CD14-positive monocyte (primary cell): ENCODE measurements around the gene PKIB. TPM values are rescaled to one million over a fixed set of nuclear protein-coding genes. Genes with fewer than 3 reads are reported as not detected.

Experiments used
- DNase-seq, 3 donors: peaks; one replicate each; pipeline ENCODE4 v3.0.0-alpha.2; 2011 to 2022
- H2AFZ ChIP-seq: 2 replicates; pipeline ENCODE4 v1.6.0; 2012; ENCODE audit warnings: mild to moderate bottlenecking, low read depth, low read length, inconsistent platforms; ENCODE audit not compliant: insufficient read depth, poor library complexity, severe bottlenecking
- H3K27ac ChIP-seq, 2 donors: 1 replicate in 1 of 2; 2 replicates in 1 of 2; pipeline ENCODE4 v1.5.1; 2012 to 2013; ENCODE audit warnings: low read length in 2 of 2, control low read depth in 1 of 2, inconsistent platforms in 1 of 2, low read depth in 1 of 2, mild to moderate bottlenecking in 1 of 2
- H3K27me3 ChIP-seq, 2 donors: one replicate each; pipeline versions ENCODE4 v1.6.0 to v1.6.1; 2011 to 2013; ENCODE audit warnings: low read length in 2 of 2; ENCODE audit not compliant: control insufficient read depth in 2 of 2, insufficient read depth in 2 of 2
- H3K36me3 ChIP-seq, 2 donors: replicated peaks in 1 of 2; 1 replicate in 1 of 2; 2 replicates in 1 of 2; pipeline versions ENCODE4 v1.5.1 to v1.6.1; 2012 to 2013; ENCODE audit warnings: low read length in 2 of 2, control low read depth in 1 of 2, inconsistent platforms in 1 of 2, mild to moderate bottlenecking in 1 of 2; ENCODE audit not compliant: insufficient read depth in 2 of 2, control insufficient read depth in 1 of 2
- H3K4me1 ChIP-seq, 2 donors: 1 replicate in 1 of 2; 2 replicates in 1 of 2; pipeline versions ENCODE4 v1.5.1 to v1.6.1; 2012 to 2013; ENCODE audit warnings: low read length in 2 of 2, control low read depth in 1 of 2, inconsistent platforms in 1 of 2, mild to moderate bottlenecking in 1 of 2, moderate library complexity in 1 of 2; ENCODE audit not compliant: insufficient read depth in 2 of 2, control insufficient read depth in 1 of 2
- H3K4me2 ChIP-seq: replicated peaks from 2 replicates; pipeline ENCODE3; 2012; ENCODE audit warnings: low read length, moderate library complexity, mild to moderate bottlenecking; ENCODE audit not compliant: poor library complexity, severe bottlenecking; ENCODE audit errors: extremely low read depth
- H3K4me3 ChIP-seq, 3 experiments: fragments of 200-600 bp in 1 of 3; sonication (generic) in 1 of 3; replicated peaks in 1 of 3; 1 replicate in 2 of 3; 2 replicates in 1 of 3; pipeline ENCODE4 v1.5.1; 2011 to 2013; ENCODE audit warnings: low read length in 3 of 3, mild to moderate bottlenecking in 3 of 3, control low read depth in 2 of 3, low read depth in 2 of 3, inconsistent platforms in 1 of 3, moderate library complexity in 1 of 3
- H3K79me2 ChIP-seq: 2 replicates; pipeline ENCODE4 v1.6.0; 2012; ENCODE audit warnings: mild to moderate bottlenecking, control low read depth, inconsistent platforms, low read length, moderate library complexity; ENCODE audit not compliant: insufficient read depth
- H3K9ac ChIP-seq: 2 replicates; pipeline ENCODE4 v1.6.0; 2017; ENCODE audit warnings: low read length, mild to moderate bottlenecking; ENCODE audit not compliant: insufficient read depth, poor library complexity, severe bottlenecking
- H3K9me3 ChIP-seq, 2 donors: replicated peaks in 1 of 2; 1 replicate in 1 of 2; 2 replicates in 1 of 2; pipeline versions ENCODE4 v1.5.1 to v1.6.1; 2012 to 2013; ENCODE audit warnings: low read length in 2 of 2, control low read depth in 1 of 2; ENCODE audit not compliant: control insufficient read depth in 1 of 2, insufficient read depth in 1 of 2
- H4K20me1 ChIP-seq: 2 replicates; pipeline ENCODE4 v1.6.0; 2012; ENCODE audit warnings: mild to moderate bottlenecking, low read length, control low read depth, moderate library complexity; ENCODE audit not compliant: insufficient read depth
- H3K27ac Mint-ChIP-seq, 7 donors: one replicate each; pipeline ENCODE4 v1.8.0; 2020; ENCODE audit warnings: mild to moderate bottlenecking in 7 of 7, mixed read lengths in 7 of 7, moderate library complexity in 6 of 7, inconsistent platforms in 2 of 7
- H3K27me3 Mint-ChIP-seq, 3 donors: one replicate each; pipeline ENCODE4 v1.8.0; 2021 to 2022; ENCODE audit warnings: low read depth in 3 of 3, mild to moderate bottlenecking in 3 of 3, mixed read lengths in 3 of 3, moderate library complexity in 3 of 3, inconsistent platforms in 1 of 3
- H3K36me3 Mint-ChIP-seq, 2 donors: one replicate each; pipeline ENCODE4 v1.8.0; 2020; ENCODE audit warnings: mixed read lengths in 2 of 2, inconsistent platforms in 1 of 2, mild to moderate bottlenecking in 1 of 2
- H3K4me1 Mint-ChIP-seq: one replicate; pipeline ENCODE4 v1.8.0; 2020; ENCODE audit warnings: mild to moderate bottlenecking, mixed read lengths
- H3K4me3 Mint-ChIP-seq, 2 donors: one replicate each; pipeline ENCODE4 v1.8.0; 2020; ENCODE audit warnings: mild to moderate bottlenecking in 2 of 2, mixed read lengths in 2 of 2, moderate library complexity in 1 of 2
- H3K9me3 Mint-ChIP-seq, 7 donors: one replicate each; pipeline ENCODE4 v1.8.0; 2020 to 2022; ENCODE audit warnings: mixed read lengths in 7 of 7, mild to moderate bottlenecking in 6 of 7, moderate library complexity in 6 of 7, inconsistent platforms in 2 of 7
- CTCF ChIP-seq: fragments of 200-600 bp; IDR thresholded peaks from one replicate; pipeline ENCODE4 v1.8.0; 2022; ENCODE audit warnings: antibody characterized with exemption, mild to moderate bottlenecking
- WGBS: methylation state at CpG from one replicate; pipeline ENCODE4 v1.1.5; 2013; ENCODE audit warnings: missing lambda C conversion rate; ENCODE audit not compliant: insufficient coverage; 5-methylcytosine and 5-hydroxymethylcytosine counted together
- intact Hi-C, 2 donors: fragments of 100-400 bp; cut with micrococcal nuclease; formaldehyde crosslinking; loops; one replicate each; pipeline versions ENCODE4 v1.15.0 to v1.15.1; 2023
- polyA plus RNA-seq, 3 donors: library from polyadenylated mRNA; depleted of rRNA in 1 of 3; unstranded in 2 of 3; stranded (reverse) in 1 of 3; fragments of 300-500 nt in 2 of 3; fragments of >200 nt in 1 of 3; fragmentation: Illumina TruSeq in 2 of 3; gene quantifications; 1 replicate in 2 of 3; 2 replicates in 1 of 3; pipeline ENCODE4 v1.2.3, GENCODE V29; 2012 to 2021

The PKIB gene
- polyA plus RNA-seq, 3 donors = 1.3 to 2.0 (median 1.4) TPM

GRCh38 chr6:122663981-122664380 lies 53.8 kb downstream of the PKIB start:
- Histone ChIP-seq H3K79me2 (no peaks in the 10 kb centered on the region), H3K36me3 (no peaks in the 10 kb centered on the region), H3K4me2 (no peak overlapping the region), H3K27me3 (no peaks in the 10 kb centered on the region), H3K4me1 (no peaks in the 10 kb centered on the region), H3K4me3 (no peak overlapping the region), H3K27ac (no peak overlapping the region), H3K9me3 (no peaks in the 10 kb centered on the region), H2AFZ (no peak overlapping the region), H4K20me1 (no peaks in the 10 kb centered on the region), H3K9ac (no peak overlapping the region)
- Mint-ChIP-seq H3K4me1 (no peaks in the 10 kb centered on the region), H3K27ac (no peak overlapping the region), H3K4me3 (no peak overlapping the region), H3K27me3 (peaks cover 0 to 1% (median 0%) of the 10 kb centered on the region in 3 donors), H3K36me3 (no peaks in the 10 kb centered on the region), H3K9me3 (peaks cover 0 to 2% (median 0%) of the 10 kb centered on the region in 7 donors)
- DNase-seq = no peak
- intact Hi-C loops = no loop called here
- TF ChIP-seq CTCF = no peak

GRCh38 chr6:122665929-122666328 lies 55.7 kb downstream of the PKIB start:
- no peaks in the 10 kb centered on the region for H3K4me1 Mint-ChIP-seq
- no peak for DNase-seq
- no peak overlapping the region for H2AFZ ChIP-seq
- H3K4me3 ChIP-seq = no peak overlapping the region
- 90% methylated on average over 2 of the region's 4 CpGs for WGBS
- H3K9ac ChIP-seq = no peak overlapping the region
- no peak overlapping the region for H3K27ac ChIP-seq
- H3K4me1 ChIP-seq = no peaks in the 10 kb centered on the region
- H3K9me3 Mint-ChIP-seq = peaks cover 0 to 2% (median 0%) of the 10 kb centered on the region in 7 donors
- no peak overlapping the region for H3K4me3 Mint-ChIP-seq
- H3K36me3 Mint-ChIP-seq = no peaks in the 10 kb centered on the region
- H3K9me3 ChIP-seq = no peaks in the 10 kb centered on the region
- H3K27ac Mint-ChIP-seq = no peak overlapping the region
- no peak overlapping the region for H3K4me2 ChIP-seq
- no peak for TF ChIP-seq CTCF
- H3K36me3 ChIP-seq = no peaks in the 10 kb centered on the region
- no peaks in the 10 kb centered on the region for H4K20me1 ChIP-seq
- no peaks in the 10 kb centered on the region for H3K79me2 ChIP-seq
- peaks cover 0 to 1% (median 0%) of the 10 kb centered on the region in 3 donors for H3K27me3 Mint-ChIP-seq
- H3K27me3 ChIP-seq = no peaks in the 10 kb centered on the region
- intact Hi-C loops = no loop called here
